ENCODE measurements around the gene FAM229B.
"Not testable (repeated sequence)": the region's sequence is repeated elsewhere in the genome, so short reads cannot be mapped to it uniquely, and the experiment has no call there.

The FAM229B gene

GRCh38 chr6:112040956-112041355, 46.4 kb upstream of the FAM229B start:
- no peak for DNase-seq
- Histone ChIP-seq H3K27me3 (ENCODE audit: insufficient read depth, low read depth, severe bottlenecking) (no peaks in the 10 kb centered on the region), H3K36me3 (no peaks in the 10 kb centered on the region), H3K9me3 (ENCODE audit: severe bottlenecking) (no peaks in the 10 kb centered on the region), H3K4me3 (ENCODE audit: low read depth, low read length) (no peak overlapping the region), H3K27ac (no peak overlapping the region)
- no peak for TF ChIP-seq CTCF (IDR thresholded peaks at IDR 0.05; ENCODE audit: low read depth, low read length)

GRCh38 chr6:112041535-112041934, 45.9 kb upstream of the FAM229B start:
- no peak for TF ChIP-seq CTCF (IDR thresholded peaks at IDR 0.05; ENCODE audit: low read depth, low read length)
- no peak overlapping the region for H3K4me3 ChIP-seq (ENCODE audit: low read depth, low read length)
- no peaks in the 10 kb centered on the region for H3K36me3 ChIP-seq
- no peak overlapping the region for H3K27ac ChIP-seq
- DNase-seq = no peak
- no peaks in the 10 kb centered on the region for H3K27me3 ChIP-seq (ENCODE audit: insufficient read depth, low read depth, severe bottlenecking)
- H3K9me3 ChIP-seq (ENCODE audit: severe bottlenecking) = no peaks in the 10 kb centered on the region

- peak overlapping the region; percentile 96 for H3K4me3 ChIP-seq (ENCODE audit: low read depth, low read length)
- H3K27me3 ChIP-seq (ENCODE audit: insufficient read depth, low read depth, severe bottlenecking) = no peaks in the 10 kb centered on the region
- peak; percentile 92 for DNase-seq
- no peaks in the 10 kb centered on the region for H3K36me3 ChIP-seq
- H3K27ac ChIP-seq = peak overlapping the region; percentile 74
- H3K9me3 ChIP-seq (ENCODE audit: severe bottlenecking) = no peaks in the 10 kb centered on the region
- peak; percentile 89 for TF ChIP-seq CTCF (IDR thresholded peaks at IDR 0.05; ENCODE audit: low read depth, low read length)
Observed at GRCh38 chr6:112043032-112044007, 44.1 kb upstream of the FAM229B start.

- H3K36me3 ChIP-seq = no peaks in the 10 kb centered on the region
- H3K27me3 ChIP-seq (ENCODE audit: insufficient read depth, low read depth, severe bottlenecking) = no peaks in the 10 kb centered on the region
- DNase-seq = no peak
- no peak overlapping the region for H3K4me3 ChIP-seq (ENCODE audit: low read depth, low read length)
- no peaks in the 10 kb centered on the region for H3K9me3 ChIP-seq (ENCODE audit: severe bottlenecking)
- TF ChIP-seq CTCF (IDR thresholded peaks at IDR 0.05; ENCODE audit: low read depth, low read length) = no peak
- H3K27ac ChIP-seq = no peak overlapping the region
Observed at GRCh38 chr6:112044196-112044595, 43.2 kb upstream of the FAM229B start.

- Histone ChIP-seq H3K36me3 (no peaks in the 10 kb centered on the region), H3K4me3 (ENCODE audit: low read depth, low read length) (no peak overlapping the region), H3K27ac (no peak overlapping the region), H3K27me3 (ENCODE audit: insufficient read depth, low read depth, severe bottlenecking) (no peaks in the 10 kb centered on the region), H3K9me3 (ENCODE audit: severe bottlenecking) (no peaks in the 10 kb centered on the region)
- no peak for DNase-seq
- no peak for TF ChIP-seq CTCF (IDR thresholded peaks at IDR 0.05; ENCODE audit: low read depth, low read length)
Observed at GRCh38 chr6:112044856-112045255, 42.5 kb upstream of the FAM229B start.

- H3K4me3 ChIP-seq (ENCODE audit: low read depth, low read length); H3K36me3 ChIP-seq; H3K27me3 ChIP-seq (ENCODE audit: insufficient read depth, low read depth, severe bottlenecking); H3K27ac ChIP-seq; DNase-seq; H3K9me3 ChIP-seq (ENCODE audit: severe bottlenecking): not testable (repeated sequence)
Observed at GRCh38 chr6:112047523-112047922, 39.9 kb upstream of the FAM229B start.
